HUDEP-2 (cell line): ENCODE results near the gene ODAD4.
"Not testable (repeated sequence)": the region's sequence is repeated elsewhere in the genome, so short reads cannot be mapped to it uniquely, and the experiment has no call there.

ENCODE experiments used
- DNase-seq, 76 experiments: peaks; one replicate each; lab custom pipeline; 2025; ENCODE audit not compliant: unreplicated experiment in 76 of 76; lab: John Stamatoyannopoulos, UW

ODAD4 gene

DNA sequence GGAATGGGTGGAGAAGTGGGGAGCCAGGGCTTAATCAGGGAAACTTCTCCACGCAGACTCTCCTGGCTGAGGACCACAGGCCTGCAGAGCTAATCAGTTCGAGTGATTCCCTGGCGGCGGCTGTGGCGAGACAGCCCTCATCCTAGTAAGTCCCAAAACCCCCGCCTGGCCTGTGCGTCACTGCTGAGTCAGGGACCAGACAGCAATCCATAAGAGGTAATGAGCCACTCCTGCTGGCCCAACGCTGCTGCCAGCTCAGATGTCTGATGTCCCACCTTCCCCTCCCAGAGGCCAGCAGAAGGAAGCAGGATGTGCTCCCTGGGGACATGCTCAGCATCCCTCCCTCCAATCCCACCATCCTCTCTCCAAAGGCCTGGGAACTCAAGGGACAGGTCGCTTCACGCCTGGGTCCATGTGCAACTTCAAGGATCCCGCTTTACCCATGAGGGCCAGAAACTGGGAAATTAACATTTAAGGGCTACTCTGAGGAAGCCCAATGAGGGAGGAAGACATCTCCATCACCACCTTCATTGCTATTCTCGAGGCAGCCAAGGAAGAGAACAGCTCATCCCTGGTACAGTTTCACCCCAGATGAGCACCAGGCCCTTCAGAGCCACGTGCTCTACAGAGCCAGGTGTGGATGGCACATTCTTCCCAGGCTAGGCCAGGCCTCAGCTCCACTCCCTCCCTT is 19.6 kb upstream of the ODAD4 start:
- no peak for DNase-seq

DNA sequence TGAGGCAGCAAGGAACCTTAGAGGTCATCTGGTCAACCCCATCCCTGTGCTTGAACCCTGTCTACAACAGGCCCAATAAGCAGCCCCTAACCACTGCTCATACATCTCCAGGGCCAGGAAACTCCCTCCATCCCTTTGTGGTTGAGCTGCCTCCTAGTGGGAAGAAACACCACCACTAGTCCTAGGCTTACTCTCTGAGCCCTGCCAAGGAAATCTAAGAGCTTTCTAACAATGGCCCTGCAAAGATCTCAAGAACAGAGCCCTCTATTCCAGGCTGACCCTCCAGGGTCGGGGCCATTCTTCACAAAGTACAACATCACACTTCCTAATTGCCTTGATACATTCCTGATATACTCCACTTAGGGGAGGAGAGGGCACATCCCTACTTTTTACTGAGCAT is 17.5 kb upstream of the ODAD4 start:
- no peak for DNase-seq

DNA sequence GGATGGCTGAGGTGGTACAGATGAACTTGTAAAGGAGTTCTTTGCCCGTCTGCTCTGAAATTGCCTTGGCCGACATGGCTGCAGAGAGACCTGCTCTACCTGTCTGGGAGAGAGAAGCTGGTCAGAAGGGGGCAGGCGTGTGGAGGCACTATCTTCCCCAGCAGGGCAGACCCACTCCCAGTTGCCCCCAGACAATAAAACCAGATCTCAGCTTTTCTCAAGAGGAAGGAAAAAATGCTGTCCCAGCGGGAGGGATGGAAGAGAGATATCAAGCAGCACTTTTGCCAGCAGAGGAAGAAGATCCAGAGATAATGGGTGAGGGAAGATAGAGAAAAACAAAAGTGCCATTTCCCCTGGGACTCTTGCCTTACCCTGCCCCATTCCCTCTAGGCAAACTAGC is 16.6 kb upstream of the ODAD4 start:
- DNase-seq: no peak

DNA sequence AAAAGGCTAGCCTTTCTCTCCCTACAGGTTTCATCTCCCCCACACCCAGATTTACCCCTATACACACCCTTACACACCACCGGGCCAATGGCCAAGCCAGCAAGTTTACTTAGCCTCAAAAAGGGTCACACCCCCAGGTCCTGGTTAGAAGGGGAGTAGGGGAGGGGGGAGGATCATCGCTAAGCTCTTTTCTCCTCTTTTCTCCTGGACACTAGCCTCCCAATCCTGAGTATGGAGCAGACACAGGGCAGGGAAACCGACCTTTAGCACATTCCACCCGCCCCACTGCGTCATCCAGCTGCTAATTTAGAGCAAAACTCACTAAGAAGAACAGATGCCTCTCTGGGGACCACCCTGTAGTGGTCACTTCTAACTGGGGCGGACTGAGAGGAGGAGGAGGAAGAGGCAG is 16.1 kb upstream of the ODAD4 start:
- DNase-seq: no peak

DNA sequence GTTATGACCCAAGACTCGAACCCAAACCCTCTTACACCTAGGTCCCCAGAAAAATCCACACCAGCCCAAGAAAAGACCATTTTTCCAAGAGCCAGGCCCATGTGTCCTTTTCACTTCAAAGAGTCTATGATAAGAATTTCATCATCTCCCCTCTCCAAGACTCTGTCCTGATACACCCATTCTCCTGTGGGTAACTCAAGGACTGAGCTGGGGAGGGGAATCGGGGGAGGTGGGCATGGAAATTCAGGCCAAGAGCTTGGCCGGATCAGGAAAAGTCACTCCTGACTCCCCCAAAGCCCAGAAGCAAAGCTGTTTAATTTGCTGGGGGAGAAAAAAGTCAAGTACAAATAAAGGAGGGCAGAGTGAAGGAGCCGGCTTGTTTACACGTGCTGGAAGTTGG is 15.4 kb upstream of the ODAD4 start:
- no peak for DNase-seq

DNA sequence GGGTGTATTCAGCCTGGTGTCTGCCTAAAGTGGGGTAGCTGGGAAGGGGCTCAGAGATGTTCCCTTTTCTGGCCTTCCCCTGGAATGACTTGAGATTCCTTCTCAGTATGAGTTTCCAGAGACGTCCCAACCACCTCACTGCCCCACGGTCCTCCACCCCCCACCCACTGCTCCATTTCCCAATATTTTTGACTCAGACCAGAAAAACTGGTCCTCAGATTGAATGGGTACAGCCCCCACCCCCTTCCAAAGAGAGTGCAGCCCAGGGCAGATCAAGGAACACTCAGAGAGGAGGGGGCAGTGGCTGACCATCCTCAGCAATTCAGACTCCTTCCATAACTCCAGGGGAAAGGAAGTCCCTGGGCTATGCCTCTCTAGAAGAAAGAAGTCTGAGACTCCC is 14.9 kb upstream of the ODAD4 start:
- DNase-seq: no peak

DNA sequence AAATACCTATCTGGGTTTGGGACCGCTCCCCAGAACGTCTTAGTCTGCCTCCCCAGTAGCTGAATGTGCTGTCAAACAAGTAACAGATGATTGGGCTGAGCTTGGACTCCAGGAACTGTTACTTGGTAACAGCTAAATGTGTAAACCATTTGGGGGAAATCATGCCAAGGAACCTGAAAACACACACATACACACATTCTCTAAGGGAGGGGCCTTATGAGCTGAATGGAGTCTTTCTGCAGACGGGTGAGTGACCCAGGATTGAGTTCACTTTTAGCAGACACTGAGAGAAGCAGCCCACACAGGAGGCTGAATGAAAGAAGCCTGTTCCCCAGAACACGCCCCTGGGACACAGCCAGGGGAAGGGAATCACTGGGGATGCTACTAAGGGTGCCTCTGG is 13.2 kb upstream of the ODAD4 start:
- peak in 2 of 76 experiments; percentile 5 to 9 for DNase-seq

DNA sequence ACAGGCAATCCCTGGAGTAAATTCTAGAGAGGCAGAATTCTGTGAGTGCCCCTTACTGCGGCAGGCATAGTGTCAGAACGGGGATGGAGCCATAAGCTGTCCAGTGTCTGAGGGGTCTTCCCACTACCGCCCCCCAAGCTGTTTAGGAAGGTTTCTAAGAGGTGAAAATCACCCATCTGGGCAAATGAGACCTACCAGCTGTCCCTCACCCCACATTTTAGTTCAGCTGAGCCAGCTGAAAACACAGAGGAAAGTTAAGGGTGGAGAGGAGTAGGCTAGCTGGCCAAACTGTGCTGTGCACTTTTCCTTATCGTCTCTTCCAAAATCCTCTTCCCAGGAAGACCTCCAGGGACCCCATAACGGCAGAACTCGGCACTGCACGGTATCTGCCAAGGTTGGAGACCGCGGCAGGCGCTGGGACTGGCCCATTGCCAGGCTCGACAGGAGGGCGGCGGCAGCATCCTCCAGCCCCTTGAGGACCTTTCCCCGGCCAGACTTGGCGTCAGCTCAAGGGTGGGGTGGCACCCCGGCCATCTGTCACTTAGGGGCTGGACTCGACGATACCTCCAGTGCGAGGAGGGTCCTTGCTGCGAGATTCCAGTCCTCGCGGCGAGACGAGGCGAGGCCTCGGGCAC is 12.6 kb upstream of the ODAD4 start:
- DNase-seq: peak in 67 of 76 experiments; percentile 19 to 82 (median 56)

DNA sequence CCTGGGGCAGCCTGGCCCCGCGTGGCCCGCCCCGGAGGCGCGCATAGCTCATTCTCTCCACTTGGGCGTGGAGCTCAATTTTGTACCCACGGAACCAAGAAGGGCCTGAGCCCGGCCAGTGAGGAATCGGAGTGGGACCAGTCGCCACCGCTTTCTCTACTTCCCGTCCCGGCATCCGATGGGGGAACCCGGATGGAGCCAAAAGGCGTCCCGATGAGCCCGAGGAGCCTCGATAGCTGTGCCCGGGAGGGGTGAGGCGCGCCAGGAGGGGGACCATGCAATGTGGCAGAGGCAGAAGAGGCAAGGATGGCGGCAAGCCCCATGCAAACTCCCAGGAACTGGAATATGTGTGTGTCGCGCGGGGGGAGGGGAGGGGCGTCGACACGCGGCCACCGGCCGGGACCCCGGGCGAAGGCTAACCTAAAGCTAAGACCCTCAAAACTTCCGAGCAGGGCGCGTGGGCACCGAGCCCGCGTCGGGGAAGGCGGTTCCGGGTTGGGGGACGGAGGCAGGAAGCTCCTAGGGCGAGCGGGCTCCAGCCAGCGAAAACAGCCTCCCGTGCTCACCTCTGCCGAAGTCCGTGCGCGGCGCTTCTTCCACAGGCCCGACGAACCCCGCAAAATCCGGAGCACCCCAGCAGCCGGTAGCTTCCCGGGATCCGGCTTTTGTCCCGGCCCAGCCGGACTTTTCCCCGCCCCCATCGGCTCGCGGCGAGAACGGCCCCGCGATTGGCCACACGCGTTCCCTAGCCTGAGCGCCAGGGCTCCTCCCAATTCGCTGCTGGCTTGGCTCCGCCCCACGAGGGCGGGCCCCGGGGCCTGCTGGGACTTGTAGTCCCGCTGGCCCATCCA is 11.9 kb upstream of the ODAD4 start, which contains the start of gene ACLY:
Gene ACLY, minus strand, starts transcription at position 638 of the 851 bp plus-strand sequence. CDS start 5,078 bp downstream, outside the sequence.
- DNase-seq: peak in 75 of 76 experiments; percentile 32 to 99 (median 95)

DNA sequence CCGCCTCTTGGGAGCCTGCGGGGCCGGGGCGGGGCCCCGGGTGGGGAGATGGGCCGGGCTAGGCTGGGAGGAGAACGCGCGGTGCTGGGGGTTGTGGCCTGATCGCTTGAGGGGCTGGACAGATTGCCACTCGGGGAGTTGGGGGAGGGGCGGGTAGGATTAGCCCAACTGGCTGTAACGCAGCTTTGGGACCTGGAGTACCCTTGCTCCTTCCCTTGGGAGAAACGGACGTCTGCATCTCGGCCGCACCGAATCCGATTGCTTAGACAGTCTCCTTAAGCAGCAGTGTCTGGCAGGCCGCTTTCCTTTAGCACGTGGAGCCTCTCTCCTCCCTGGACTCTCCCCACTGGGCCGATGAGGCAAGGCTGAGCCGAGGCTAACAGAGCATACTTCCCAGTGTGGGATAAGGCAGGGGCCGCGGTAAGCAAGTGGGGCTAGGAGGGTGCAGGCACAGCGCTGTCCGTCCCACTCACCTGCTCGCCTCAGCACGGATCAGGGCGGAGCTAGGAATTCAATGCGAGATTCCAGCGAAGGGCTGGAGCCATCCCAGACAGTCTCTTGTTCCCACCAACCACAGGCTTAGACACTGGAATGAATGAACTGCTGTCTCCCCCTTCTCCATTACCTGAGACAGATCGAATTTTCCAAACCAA is 11.1 kb upstream of the ODAD4 start:
- peak in 3 of 76 experiments; percentile 43 to 78 (median 66) for DNase-seq

DNA sequence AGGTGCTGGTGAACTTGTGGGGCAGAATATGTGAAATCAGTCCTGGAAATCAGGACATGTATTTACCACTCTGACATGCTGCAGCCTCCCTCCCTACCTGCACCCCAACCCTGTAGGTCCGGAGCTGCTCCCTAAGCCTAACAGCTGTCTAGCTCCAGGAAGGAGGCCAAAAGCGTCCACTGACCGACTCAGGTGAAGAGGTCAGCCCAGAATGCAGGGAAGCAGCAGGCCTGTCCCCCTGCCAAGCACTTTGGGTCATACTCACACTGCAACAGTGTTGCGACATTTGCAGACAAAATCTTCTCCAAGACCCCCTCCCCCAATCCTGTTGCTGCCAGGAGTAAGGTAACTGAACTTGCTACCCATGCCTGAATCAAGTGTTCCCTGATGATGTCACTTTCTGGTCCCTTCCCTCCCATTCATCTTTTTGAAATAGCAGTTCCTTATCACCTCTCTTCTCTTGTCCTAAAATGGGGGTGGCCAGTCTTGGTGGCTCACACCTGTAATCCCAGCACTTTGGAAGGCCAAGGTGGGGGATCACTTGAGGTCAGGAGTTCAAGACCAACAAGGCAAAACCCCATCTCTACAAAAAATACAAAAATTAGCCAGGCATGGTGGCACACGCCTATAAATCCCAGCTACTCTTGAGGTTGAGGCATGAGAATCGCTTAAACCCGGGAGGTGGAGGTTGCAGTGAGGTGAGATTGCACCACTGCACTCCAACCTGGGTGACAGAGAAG is 10.4 kb upstream of the ODAD4 start:
- DNase-seq: no peak

DNA sequence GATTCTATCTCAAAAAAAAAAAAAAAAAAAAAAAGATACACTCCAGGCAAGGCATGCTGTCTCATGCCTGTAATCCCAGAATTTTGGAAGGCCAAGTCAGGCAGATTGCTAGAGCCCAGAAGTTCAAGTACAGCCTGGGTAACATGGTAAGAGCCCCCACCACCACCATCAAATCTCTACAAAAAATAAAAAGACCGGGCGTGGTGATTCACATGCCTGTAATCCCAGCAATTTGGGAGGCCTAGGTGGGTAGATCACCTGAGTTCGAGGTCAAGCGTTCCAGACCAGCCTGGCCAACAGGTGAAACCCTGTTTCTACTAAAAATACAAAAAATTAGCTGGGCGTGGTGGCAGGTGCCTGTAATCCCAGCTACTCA is 9.8 kb upstream of the ODAD4 start:
- no peak for DNase-seq

DNA sequence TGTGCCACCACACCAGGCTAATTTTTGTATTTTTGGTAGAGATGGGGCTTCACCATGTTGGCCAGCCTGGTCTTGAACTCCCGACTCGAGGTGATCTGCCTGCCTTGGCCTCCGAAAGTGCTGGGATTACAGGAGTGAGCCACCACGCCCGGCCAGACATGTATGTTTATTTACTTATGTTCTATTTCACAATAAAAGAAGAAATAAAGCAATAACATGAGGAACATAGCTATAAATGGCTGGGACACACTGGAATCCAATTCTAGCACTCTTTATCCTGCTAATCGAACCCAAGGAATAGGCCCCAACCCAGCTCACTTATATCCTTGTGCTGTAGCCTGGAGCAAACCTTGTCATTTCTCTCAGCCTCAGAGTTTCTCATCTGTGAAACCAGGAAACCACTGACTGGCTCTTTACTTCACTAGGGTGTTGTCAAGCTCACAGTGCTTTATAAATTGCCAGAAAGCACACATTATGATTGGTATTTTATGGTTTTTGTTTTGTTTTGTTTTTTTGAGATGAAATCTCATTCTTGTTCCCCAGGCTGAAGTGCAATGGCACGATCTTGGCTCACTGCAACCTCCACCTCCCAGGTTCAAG is 4.3 kb upstream of the ODAD4 start:
- DNase-seq: no peak

DNA sequence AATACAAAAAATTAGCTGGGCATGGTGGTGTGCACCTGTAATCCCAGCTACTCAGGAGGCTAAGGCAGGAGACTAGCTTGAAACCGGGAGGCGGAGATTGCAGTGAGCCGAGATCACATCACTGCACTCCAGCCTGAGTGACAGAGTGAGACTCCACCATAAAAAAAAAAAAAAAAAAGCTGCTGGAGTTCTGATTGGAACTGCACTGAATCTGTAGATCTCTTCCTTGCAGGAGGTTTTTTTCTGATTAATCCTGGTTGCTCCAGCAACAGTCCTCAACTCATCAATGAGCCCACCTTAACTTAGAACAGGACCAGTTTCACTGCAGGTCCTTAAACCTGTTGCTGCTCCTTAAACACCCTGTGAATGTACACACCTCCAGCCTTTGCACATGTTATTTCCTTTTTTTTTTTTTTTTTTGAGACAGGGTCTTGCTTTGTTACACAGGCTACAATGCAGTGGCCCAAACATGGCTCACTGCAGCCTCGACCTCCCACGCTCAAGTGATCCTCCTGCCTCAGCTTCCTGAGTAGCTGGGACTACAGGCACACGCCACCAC is 1.6 kb upstream of the ODAD4 start:
- DNase-seq: no peak

DNA sequence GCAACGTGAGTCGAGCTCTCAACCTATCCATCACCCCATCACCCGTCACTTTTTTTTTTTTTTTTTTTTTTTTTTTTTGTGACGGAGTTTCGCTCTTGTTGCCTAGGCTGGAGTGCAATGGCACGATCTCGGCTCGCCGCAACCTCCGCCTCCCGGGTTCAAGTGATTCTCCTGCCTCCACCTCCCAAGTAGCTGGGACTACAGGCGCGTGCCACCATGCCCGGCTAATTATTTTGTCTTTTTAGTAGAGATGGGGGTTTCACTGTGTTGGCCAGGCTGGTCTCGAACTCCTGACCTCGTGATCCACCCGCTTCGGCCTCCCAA is 378 bp downstream of the ODAD4 start:
- DNase-seq: not testable (repeated sequence)

DNA sequence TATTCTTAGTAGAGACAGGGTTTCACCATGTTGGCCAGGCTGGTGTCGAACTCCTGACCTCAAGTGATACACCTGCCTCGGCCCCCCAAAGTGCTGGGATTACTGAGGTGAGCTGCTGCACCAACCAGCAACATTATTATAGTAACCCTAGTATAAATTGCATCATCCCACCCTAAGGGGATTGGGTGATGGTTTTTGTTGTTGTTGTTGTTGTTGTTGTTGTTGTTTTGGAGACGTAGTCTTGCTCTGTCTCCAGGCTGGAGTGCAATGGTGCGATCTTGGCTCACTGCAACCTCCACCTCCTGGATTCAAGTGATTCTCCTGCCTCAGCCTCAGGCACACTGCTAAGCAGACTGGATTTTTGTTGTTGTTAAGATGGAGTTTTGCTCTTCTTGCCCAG is 1.3 kb downstream of the ODAD4 start:
- not testable (repeated sequence) for DNase-seq

DNA sequence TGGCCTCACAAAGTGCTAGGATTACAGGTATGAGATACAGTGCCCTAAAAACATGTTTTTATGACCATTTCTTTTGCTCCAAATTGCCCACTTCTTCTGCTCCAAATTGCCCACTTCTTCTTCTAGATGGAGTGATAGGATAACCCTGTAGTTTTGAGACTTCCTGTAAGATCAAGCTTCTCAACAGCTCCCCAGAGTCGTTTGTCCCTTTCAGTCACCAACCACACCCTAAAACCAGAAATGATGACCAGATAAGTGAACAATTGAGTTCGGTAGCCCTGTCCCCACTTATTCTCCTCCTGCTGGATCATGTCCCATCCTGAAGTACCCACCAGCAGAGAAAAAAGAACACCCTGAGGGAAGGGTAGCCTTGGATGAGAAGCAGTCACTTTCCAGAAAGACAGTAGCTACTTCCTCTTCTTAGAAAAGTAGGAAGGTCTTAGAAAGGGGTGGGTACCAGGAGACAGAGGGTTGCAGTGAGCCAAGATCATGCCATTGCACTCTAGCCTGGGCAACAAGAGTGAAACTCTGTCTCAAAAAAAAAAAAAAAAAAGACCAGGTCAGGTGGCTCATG is 2.5 kb downstream of the ODAD4 start:
- peak in 49 of 76 experiments; percentile 5 to 79 (median 28) for DNase-seq

DNA sequence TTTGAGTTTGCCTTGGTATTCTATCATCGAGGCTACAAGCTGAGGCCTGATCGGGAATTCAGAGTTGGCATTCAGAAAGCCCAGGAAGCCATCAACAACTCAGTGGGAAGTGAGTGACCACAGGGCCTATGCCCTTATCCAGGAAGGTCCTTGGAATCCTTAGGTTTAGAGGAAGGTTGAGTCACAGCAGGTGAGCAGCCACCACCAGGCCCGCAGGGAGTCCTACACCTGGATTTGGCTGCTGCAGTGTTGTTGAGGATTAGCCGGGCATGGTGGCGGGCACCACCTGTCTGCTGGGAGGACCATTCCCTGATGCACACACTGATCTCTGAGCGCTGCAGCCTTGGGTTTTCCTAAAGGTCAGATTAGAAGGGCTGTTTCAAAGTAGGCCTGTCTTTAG is 5.2 kb downstream of the ODAD4 start:
- DNase-seq: no peak
